ENCODE measurements around the gene DYRK1A. TPM values are rescaled to one million over a fixed set of nuclear protein-coding genes. Genes with fewer than 3 reads are reported as not detected.
"Not testable (repeated sequence)": the region's sequence is repeated elsewhere in the genome, so short reads cannot be mapped to it uniquely, and the experiment has no call there.

Gene DYRK1A
- polyA plus RNA-seq, 1 donor from 2014 or later: 4.3 TPM

DNA sequence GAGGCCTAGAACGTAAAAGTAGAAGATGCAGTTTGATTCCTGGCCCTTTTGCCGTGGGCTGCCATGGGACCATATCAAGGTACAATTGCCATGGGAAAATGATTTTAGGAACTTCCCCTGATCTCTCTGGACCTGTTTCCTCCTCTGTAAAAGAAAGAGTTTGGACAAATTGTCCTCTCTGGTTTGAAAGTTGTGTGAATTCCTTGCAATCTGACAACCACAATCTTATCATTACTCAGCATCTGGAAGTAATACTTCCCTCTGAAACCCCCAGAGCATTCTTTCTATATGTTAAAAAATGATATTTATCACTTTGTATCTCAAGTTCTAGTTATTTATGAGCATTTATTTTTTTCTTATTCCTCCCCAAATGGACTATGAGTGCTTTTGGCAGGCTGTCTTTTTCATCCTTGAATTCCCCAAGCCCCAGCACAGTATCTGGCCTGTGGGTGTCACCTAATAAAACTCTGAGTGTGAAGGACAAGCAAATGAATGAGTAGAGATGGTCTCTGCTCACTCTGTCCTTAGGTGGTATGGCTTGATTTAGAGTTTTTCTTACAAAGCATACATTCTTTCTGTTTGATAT lies 181.1 kb downstream of the DYRK1A start:
- no peak overlapping the region for H3K27ac Mint-ChIP-seq
- peaks cover 2 to 5% (median 5%) of the 10 kb centered on the region in 3 donors for H3K4me1 Mint-ChIP-seq
- peaks cover under 1 to 4% (median 3%) of the 10 kb centered on the region in 3 donors for H3K9me3 Mint-ChIP-seq
- peaks cover 2% of the 10 kb centered on the region for H3K36me3 Mint-ChIP-seq
- no peak overlapping the region for H3K4me3 Mint-ChIP-seq
- H3K27me3 Mint-ChIP-seq: peaks cover 9% of the 10 kb centered on the region

DNA sequence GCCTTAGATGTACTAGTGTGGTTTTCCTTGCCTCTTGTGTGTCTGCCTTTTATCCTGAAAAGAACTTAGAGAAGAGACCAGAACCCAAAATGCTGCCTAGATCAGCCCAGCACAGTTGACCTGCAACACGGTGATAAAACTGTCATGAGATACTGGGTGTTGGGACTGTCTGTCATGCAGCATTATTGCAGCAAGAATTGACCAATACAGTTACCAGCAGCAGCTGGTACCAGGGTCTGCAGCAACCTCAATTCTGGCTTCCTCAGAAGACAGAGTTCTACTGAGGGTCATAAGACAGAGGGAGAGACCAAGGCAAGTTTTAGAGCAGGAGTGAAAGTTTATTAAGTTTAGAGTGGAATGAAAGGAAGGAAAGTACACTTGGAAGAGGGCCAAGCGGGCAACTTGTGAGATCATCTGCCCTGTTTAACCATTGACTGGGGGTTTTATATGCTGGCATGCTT lies 182.0 kb downstream of the DYRK1A start:
- H3K36me3 Mint-ChIP-seq: peaks cover 2% of the 10 kb centered on the region
- peaks cover 2 to 5% (median 5%) of the 10 kb centered on the region in 3 donors for H3K4me1 Mint-ChIP-seq
- H3K9me3 Mint-ChIP-seq: peaks cover 0 to 4% (median 3%) of the 10 kb centered on the region in 3 donors
- H3K27ac Mint-ChIP-seq: no peak overlapping the region
- H3K4me3 Mint-ChIP-seq: peak overlapping the region in 1 of 4 donors; percentile 81
- H3K27me3 Mint-ChIP-seq: peaks cover 9% of the 10 kb centered on the region

DNA sequence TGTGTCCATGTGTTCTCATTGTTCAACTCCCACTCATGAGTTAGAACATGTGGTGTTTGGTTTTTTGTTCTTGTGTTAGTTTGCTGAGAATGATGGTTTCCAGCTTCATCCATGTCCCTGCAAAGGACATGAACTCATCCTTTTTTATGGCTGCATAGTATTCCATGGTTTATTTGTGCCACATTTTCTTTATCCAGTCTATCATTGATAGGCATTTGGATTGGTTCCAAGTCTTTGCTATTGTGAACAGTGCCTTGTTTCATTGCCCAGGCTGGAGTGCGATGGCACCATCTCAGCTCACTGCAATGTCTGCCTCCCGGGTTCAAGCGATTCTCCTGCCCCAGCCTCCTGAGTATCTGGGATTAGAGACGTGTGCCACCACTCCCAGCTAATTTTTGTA lies 183.2 kb downstream of the DYRK1A start:
- not testable (repeated sequence) for H3K27me3 Mint-ChIP-seq, H3K27ac Mint-ChIP-seq, H3K36me3 Mint-ChIP-seq, H3K4me3 Mint-ChIP-seq, H3K4me1 Mint-ChIP-seq, H3K9me3 Mint-ChIP-seq

DNA sequence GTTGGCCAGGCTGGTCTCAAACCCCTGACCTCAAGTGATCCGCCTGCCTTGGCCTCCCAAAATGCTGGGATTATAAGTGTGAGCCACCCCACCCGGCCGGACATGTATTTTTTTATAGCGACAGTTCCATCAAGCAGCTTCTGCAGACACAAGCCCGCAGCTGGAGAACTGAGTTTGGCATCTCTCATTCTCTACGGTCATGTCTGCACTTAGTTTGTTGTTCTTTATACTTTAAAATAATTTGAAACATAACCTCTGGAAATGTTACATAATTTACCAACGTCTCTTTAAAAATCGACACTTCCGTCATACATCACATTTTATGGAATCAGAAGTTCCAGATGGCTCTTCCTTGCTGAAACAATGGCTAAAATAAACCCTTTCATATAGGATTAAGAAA lies 183.6 kb downstream of the DYRK1A start:
- Mint-ChIP-seq H3K4me3 (no peak overlapping the region), H3K4me1 (peaks cover 2 to 5% (median 5%) of the 10 kb centered on the region in 3 donors), H3K27ac (no peak overlapping the region), H3K27me3 (peaks cover 9% of the 10 kb centered on the region), H3K9me3 (peaks cover 0 to 3% (median 2%) of the 10 kb centered on the region in 3 donors), H3K36me3 (no peaks in the 10 kb centered on the region)

DNA sequence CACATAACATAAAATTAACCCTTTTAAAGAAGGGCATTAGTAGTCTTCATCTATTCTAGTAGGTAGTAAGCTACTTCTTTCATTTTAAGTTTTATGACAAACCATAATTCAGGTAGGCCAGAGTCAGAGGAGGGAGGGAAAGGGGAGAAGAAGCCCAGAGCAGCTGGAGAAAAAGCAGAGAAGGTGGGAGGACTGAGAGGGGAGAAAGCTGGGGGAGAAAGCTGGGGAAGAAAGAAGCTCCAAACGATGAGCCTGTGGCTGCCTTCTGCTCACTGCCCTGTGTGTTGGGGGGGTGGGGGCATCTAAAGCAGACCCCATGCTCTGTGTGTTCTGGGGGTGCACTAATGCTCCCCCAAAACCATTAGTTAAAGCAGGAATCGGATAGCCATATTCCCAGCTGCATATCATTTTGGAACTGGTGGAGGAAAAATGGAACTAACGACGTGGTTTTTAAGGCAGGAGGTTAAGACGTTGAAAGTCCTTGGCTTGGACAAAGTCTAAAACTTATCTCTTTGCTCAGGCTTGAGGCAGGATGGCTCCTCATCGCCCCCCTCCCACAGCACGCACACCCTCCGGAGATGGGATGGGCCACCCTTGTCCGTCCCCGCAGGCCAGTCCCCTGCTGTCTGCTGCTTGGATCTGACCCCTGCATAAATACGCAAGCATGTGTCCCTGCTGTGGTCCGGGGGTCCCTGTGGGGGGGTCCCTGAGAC lies 184.2 kb downstream of the DYRK1A start:
- Mint-ChIP-seq H3K27ac (no peak overlapping the region), H3K36me3 (no peaks in the 10 kb centered on the region), H3K4me1 (peaks cover 2 to 5% (median 5%) of the 10 kb centered on the region in 3 donors), H3K27me3 (peaks cover 9% of the 10 kb centered on the region), H3K4me3 (peak overlapping the region in 1 of 4 donors; percentile 12), H3K9me3 (peaks cover 0 to 3% (median 2%) of the 10 kb centered on the region in 3 donors)

DNA sequence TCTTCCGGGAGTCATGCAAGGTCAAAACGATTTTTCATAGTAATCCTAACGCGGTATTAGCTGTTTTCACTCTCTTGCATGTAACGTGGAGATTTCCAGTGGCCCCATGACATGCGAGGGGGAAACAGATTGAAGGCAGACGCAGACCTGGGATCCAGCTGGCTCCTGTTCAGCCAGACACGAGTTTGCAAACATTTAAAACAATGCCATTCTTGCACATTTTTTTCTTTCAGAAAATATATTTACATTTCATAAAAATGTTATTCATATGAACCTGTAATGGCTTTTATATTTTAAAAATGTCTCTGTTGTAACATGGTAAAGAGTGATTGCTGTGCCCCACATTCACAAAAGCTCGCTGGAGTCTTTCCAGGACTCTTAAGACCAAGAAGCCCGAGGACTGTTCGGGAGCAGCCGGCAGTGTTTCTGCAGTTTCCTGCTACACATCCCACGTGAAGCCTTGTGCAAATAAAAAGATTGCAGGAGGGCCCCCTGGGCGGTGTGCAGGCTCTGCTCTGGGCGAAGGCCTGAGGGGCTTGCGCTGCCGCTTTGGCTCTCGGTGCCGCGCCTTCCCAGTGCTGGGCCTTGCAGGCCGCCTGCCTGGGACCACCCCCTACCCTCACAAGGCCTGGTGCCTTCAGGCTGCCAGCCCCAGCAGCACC lies 184.9 kb downstream of the DYRK1A start:
- H3K27ac Mint-ChIP-seq: no peak overlapping the region
- H3K36me3 Mint-ChIP-seq: no peaks in the 10 kb centered on the region
- H3K4me3 Mint-ChIP-seq: no peak overlapping the region
- peaks cover 0 to 2% (median 1%) of the 10 kb centered on the region in 3 donors for H3K9me3 Mint-ChIP-seq
- peaks cover 4 to 7% (median 5%) of the 10 kb centered on the region in 3 donors for H3K4me1 Mint-ChIP-seq
- peaks cover 3% of the 10 kb centered on the region for H3K27me3 Mint-ChIP-seq

DNA sequence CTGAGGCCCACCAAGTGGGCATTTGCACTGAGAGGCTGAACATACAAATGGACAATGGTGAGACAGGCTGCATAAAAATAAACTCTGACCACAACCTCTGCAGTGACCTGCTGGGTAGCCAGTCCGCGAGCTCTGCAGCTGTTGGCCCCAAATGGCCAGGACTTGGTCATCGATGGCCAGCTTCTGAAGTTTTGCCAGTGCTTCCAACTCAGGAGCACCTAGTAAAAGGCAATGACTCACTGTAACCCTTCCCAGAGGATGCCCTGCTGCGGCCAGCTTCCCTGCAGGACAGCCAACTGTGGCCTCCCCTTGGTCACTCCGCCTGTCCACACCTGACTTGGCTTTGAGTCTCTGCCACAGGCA lies 185.4 kb downstream of the DYRK1A start:
- Mint-ChIP-seq H3K4me1 (peaks cover 2 to 9% (median 4%) of the 10 kb centered on the region in 3 donors), H3K27ac (no peak overlapping the region), H3K36me3 (no peaks in the 10 kb centered on the region), H3K9me3 (peaks cover 0 to 2% (median 0%) of the 10 kb centered on the region in 3 donors), H3K4me3 (no peak overlapping the region), H3K27me3 (no peaks in the 10 kb centered on the region)

DNA sequence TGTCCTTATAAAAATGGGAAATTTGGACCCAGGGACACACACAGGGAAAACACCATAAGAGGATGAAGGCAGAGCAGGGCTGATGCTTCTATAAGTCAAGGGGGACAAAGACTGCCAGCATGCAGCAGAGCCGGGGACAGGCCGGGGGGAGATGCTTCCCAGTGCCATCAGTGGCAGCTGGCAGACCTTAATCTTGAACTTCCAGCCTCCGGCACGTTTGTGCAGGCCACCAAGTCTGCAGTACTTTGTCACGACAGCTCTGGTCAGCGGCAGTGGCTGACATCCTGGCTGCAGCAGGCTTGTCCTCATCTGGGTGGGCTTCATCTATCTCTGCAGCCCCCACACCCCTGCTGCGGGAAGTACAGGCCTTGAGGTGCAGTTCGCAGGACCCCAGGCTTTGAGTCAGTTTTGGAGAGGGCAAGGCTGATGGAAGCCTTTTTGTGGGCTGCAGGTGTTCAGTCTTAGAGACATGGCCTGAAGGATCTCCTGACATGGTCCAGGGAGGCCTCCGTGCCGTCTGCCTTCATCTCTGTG lies 186.0 kb downstream of the DYRK1A start:
- Mint-ChIP-seq H3K4me1 (peaks cover 4 to 9% (median 7%) of the 10 kb centered on the region in 3 donors), H3K27me3 (no peaks in the 10 kb centered on the region), H3K4me3 (no peak overlapping the region), H3K36me3 (no peaks in the 10 kb centered on the region), H3K27ac (no peak overlapping the region), H3K9me3 (peaks cover 0 to 3% (median 2%) of the 10 kb centered on the region in 3 donors)

DNA sequence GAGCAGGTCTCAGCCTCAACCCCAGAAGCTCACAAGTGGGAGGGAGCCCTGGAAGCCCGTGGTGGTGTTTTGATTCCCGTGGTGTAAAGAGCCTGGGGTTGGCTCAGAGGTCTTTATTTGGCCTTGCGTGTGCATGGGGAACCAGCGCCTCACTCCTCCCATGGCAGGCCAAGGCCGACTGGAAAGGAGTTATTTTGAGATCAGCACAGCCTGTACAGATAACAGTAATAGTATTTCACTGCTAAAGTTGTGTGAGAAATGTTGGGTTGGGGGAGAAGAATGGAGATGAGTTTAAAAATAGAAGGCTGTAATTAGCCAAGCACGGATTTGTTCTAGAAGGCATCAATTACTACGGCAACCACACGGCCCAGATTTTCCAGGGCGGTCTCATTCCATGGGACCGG lies 186.5 kb downstream of the DYRK1A start:
- Mint-ChIP-seq H3K27me3 (no peaks in the 10 kb centered on the region), H3K27ac (peak overlapping the region in 1 of 3 donors; percentile 63), H3K4me1 (peaks cover 4 to 9% (median 8%) of the 10 kb centered on the region in 3 donors), H3K4me3 (peak overlapping the region in 1 of 4 donors; percentile 5), H3K9me3 (peaks cover 0 to 3% (median 2%) of the 10 kb centered on the region in 3 donors), H3K36me3 (no peaks in the 10 kb centered on the region)

DNA sequence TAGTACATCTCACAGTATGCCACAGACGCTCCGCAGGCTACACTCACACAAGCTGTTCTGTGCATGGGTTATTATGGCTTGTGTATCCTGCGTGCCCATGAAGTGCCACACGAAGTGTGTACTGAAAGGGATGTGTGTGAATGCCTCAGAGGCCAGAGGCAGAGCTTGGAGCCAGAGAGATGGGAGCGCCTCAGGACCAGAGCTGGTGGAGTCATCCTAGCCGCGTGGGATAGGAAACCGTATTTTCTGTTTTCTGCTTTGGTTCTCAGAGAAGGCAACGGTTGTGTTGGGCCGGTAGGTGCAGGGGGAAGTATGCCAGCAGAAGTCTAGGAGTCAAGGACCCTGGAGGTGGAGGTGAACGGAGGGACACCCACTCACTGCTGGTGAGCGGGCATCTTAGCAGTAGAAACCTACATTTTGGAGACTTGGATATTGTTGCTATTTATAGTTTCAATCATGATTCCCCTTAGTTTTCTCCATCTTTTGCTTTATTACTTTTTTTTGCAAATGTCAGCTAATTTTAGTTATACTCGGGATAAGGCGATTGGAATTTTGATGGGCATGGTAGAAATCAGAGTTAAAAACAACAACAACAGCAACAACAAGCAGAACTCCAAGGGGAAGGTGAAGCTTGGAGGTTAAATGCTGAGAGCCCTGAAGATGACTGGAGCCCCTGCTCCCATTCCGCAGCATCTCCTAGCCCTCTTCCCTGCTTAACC lies 188.2 kb downstream of the DYRK1A start:
- H3K9me3 Mint-ChIP-seq: peaks cover 3 to 8% (median 4%) of the 10 kb centered on the region in 3 donors
- H3K27me3 Mint-ChIP-seq: no peaks in the 10 kb centered on the region
- H3K4me3 Mint-ChIP-seq: no peak overlapping the region
- H3K27ac Mint-ChIP-seq: peak overlapping the region in 1 of 3 donors; percentile 61
- H3K4me1 Mint-ChIP-seq: peaks cover 4 to 13% (median 8%) of the 10 kb centered on the region in 3 donors
- no peaks in the 10 kb centered on the region for H3K36me3 Mint-ChIP-seq

DNA sequence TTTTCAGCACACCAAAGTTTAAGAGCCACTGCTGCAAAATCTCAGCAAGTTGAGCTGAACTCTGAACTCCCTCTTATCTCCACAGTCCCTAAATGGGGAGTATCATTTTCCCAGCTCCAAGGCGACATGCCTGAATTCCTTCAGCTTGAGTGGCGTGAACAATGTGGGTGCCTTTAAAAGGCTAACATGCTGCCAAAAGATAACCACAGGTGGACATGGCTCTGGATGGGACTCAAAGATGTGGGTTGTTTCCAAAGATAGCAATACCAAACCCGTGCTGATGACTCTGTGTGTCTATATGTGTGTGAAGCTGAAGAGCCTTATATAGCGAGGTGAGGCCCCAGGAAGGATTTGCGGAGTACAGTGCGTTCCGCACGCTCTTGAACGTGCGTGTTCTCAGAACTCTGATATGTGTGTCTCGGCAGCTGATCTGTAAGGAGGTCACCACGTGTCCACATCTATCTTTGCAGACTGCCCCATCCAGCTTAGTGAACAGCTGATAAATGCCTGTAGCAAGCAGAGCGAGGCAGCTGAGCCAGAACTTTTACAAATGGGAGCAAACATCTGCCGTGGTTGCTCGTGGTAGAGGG lies 189.2 kb downstream of the DYRK1A start:
- Mint-ChIP-seq H3K27ac (no peak overlapping the region), H3K27me3 (no peaks in the 10 kb centered on the region), H3K36me3 (no peaks in the 10 kb centered on the region), H3K4me3 (no peak overlapping the region), H3K9me3 (peaks cover 3 to 8% (median 3%) of the 10 kb centered on the region in 3 donors), H3K4me1 (peaks cover 4 to 13% (median 8%) of the 10 kb centered on the region in 3 donors)

DNA sequence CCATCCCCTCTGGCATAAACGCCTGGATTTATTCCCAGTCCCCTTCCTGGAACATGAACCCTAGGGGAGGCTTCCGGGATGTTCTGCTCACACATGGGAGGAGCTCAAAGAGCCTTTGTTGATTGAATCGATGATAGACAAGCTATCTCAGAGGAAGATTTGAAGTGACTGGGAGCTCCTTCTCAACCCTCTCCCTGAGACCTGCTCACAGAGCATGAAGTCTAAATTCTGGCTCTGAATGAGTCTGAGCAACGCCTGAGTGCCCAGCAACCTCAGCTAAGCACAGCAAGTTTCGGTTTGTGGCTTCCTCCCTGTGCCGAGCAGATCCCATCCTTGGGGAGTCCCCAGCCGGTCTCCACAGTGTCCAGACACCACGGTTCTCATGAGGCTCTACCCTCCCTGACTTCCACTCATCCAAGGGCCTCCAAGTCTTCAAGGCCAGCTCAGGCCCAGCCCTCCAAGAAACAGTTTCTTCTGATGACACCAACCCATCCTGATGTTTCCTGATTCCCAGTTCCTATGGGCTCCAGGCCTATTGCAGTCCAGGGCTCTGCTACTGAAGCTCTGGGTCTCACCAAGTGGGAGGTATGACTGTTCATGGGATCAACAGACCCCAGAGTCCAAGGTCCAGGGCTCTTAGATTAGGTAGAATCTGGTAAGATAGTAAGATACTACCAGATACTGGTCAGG lies 190.8 kb downstream of the DYRK1A start:
- Mint-ChIP-seq H3K27ac (peak overlapping the region in 1 of 3 donors; percentile 75), H3K27me3 (no peaks in the 10 kb centered on the region), H3K36me3 (no peaks in the 10 kb centered on the region), H3K4me1 (peaks cover 4 to 13% (median 8%) of the 10 kb centered on the region in 3 donors), H3K4me3 (no peak overlapping the region), H3K9me3 (peaks cover 3 to 8% (median 3%) of the 10 kb centered on the region in 3 donors)

DNA sequence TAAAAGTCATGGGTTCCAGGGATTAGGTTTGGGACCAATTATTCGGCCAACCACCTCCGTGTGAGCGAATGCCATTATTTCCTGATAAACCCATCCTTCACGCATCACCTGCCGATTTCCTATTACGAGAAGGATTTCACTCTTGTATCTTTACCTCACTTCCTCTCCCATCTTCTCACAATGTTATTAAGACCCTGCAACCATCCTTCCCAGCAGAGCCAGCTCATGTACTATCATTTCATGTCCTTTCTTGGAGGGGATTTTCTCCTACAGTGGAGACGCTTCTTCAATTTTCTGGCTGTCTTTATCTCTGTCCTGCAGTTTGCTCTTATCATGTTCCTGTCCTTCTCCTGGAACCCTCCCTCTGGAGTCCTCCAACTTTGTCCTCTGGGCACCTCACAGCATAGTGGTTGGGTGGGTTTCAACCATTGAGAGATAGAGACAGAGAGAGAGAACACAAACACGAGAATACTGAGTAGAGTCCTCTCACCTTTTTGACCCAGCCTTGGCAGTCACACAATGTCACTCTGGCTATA lies 192.2 kb downstream of the DYRK1A start:
- Mint-ChIP-seq H3K27me3 (no peaks in the 10 kb centered on the region), H3K4me1 (peaks cover 4 to 13% (median 11%) of the 10 kb centered on the region in 3 donors), H3K9me3 (peaks cover 3 to 8% (median 3%) of the 10 kb centered on the region in 3 donors)

More for the DNA sequence above, 192.2 kb downstream of the DYRK1A start:
- H3K27ac Mint-ChIP-seq: no peak overlapping the region
- no peaks in the 10 kb centered on the region for H3K36me3 Mint-ChIP-seq
- peak overlapping the region in 1 of 4 donors; percentile 12 for H3K4me3 Mint-ChIP-seq
